Right hindlimb (tissue), 1 donor: ENCODE data around the gene GRM4.
A peak's percentile ranks its signal among the peaks of the same experiment; 100 is the strongest.
"Not testable (repeated sequence)": the region's sequence is repeated elsewhere in the genome, so short reads cannot be mapped to it uniquely, and the experiment has no call there.

Source experiments
- DNase-seq: peaks from one replicate; pipeline ENCODE4 v3.0.0-alpha.2; 2018

GRM4 gene

GRCh38 chr6:34018961-34019606, 126.8 kb downstream of the GRM4 start:
- no peak for DNase-seq

- DNase-seq = no peak
These were observed 127.9 kb downstream of the GRM4 start for GRCh38 chr6:34018026-34018425.

GRCh38 chr6:34017106-34017805, 128.6 kb downstream of the GRM4 start:
- DNase-seq = no peak

GRCh38 chr6:34016573-34016972, 129.3 kb downstream of the GRM4 start:
- not testable (repeated sequence) for DNase-seq

- DNase-seq = peak; percentile 81
These were observed 130.3 kb downstream of the GRM4 start for GRCh38 chr6:34015586-34015985.

- DNase-seq = no peak
These were observed 134.6 kb downstream of the GRM4 start for GRCh38 chr6:34011264-34011663.

GRCh38 chr6:34005901-34006531, 139.9 kb downstream of the GRM4 start:
- DNase-seq = no peak

GRCh38 chr6:34004706-34005105, 141.2 kb downstream of the GRM4 start:
- DNase-seq = no peak

GRCh38 chr6:34003962-34004361, 141.9 kb downstream of the GRM4 start:
- DNase-seq = no peak

- DNase-seq = no peak
These were observed 143.9 kb downstream of the GRM4 start for GRCh38 chr6:34001706-34002621.

GRCh38 chr6:34000281-34000680, 145.6 kb downstream of the GRM4 start:
- no peak for DNase-seq

- DNase-seq = no peak
These were observed 146.3 kb downstream of the GRM4 start for GRCh38 chr6:33999567-33999966.

- no peak for DNase-seq
These were observed 147.2 kb downstream of the GRM4 start for GRCh38 chr6:33998660-33999059.

- no peak for DNase-seq
These were observed 148.6 kb downstream of the GRM4 start for GRCh38 chr6:33997265-33997664.

- no peak for DNase-seq
These were observed 149.8 kb downstream of the GRM4 start for GRCh38 chr6:33996120-33996475.

GRCh38 chr6:33995309-33996119, 150.4 kb downstream of the GRM4 start:
- DNase-seq = no peak

- DNase-seq = no peak
These were observed 151.2 kb downstream of the GRM4 start for GRCh38 chr6:33994472-33995308.

- DNase-seq = no peak
These were observed 152.0 kb downstream of the GRM4 start for GRCh38 chr6:33993653-33994471.

- no peak for DNase-seq
These were observed 152.8 kb downstream of the GRM4 start for GRCh38 chr6:33993091-33993490.

GRCh38 chr6:33992191-33992590, 153.7 kb downstream of the GRM4 start:
- DNase-seq = no peak
